Panc1 (cell line): ENCODE measurements around the gene ITGA2.

Source experiments
- POLR2AphosphoS5 ChIP-seq: IDR thresholded peaks from 2 replicates; pipeline ENCODE4 v1.6.1; 2012; ENCODE audit warnings: mild to moderate bottlenecking, low read depth, low read length, moderate library complexity
- TCF7L2 ChIP-seq: IDR thresholded peaks from 2 replicates; pipeline ENCODE4 v1.6.1; 2011; ENCODE audit warnings: mild to moderate bottlenecking, low read depth, low read length, inconsistent platforms
- TF ChIP-seq, protein P1 (sequence below): fragments of 450-650 bp; IDR thresholded peaks from 2 replicates; pipeline ENCODE4 v1.5.1; 2017; ENCODE audit warnings: mild to moderate bottlenecking

DNA sequence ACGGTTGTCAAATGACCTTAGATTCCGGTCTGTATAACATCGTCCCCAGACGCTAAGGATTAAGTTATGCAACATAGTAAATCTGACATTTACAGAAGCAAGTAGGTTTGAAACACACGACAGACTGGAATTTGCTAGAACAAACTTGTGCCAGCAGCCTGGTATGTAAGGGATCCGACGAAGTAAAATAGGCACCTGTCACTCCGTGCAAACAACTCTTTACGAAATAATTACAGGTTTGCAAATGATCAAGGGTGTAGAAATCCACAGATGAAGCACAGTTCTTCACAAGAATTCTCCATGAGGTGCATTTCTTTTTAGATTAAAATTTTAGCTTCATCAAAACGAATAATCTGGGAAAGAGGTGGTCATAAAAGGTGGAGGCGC, 119.9 kb downstream of the ITGA2 start:
- TF ChIP-seq TCF7L2 (no peak), POLR2AphosphoS5 (no peak)
- TF ChIP-seq, protein P1, sequence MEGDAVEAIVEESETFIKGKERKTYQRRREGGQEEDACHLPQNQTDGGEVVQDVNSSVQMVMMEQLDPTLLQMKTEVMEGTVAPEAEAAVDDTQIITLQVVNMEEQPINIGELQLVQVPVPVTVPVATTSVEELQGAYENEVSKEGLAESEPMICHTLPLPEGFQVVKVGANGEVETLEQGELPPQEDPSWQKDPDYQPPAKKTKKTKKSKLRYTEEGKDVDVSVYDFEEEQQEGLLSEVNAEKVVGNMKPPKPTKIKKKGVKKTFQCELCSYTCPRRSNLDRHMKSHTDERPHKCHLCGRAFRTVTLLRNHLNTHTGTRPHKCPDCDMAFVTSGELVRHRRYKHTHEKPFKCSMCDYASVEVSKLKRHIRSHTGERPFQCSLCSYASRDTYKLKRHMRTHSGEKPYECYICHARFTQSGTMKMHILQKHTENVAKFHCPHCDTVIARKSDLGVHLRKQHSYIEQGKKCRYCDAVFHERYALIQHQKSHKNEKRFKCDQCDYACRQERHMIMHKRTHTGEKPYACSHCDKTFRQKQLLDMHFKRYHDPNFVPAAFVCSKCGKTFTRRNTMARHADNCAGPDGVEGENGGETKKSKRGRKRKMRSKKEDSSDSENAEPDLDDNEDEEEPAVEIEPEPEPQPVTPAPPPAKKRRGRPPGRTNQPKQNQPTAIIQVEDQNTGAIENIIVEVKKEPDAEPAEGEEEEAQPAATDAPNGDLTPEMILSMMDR: no peak
